Nucleus accumbens (tissue), 56 donors: ENCODE measurements around the gene OR8B8.
A peak's percentile ranks its signal among the peaks of the same experiment; 100 is the strongest.
"Not testable (repeated sequence)": the region's sequence is repeated elsewhere in the genome, so short reads cannot be mapped to it uniquely, and the experiment has no call there.

Experiments used
- DNase-seq, 56 donors: peaks; one replicate each; lab custom pipeline; 2025; lab: John Stamatoyannopoulos, UW

Gene OR8B8

GRCh38 chr11:124442847-124443246 lies 2.6 kb downstream of the OR8B8 start:
- DNase-seq: no peak

DNA sequence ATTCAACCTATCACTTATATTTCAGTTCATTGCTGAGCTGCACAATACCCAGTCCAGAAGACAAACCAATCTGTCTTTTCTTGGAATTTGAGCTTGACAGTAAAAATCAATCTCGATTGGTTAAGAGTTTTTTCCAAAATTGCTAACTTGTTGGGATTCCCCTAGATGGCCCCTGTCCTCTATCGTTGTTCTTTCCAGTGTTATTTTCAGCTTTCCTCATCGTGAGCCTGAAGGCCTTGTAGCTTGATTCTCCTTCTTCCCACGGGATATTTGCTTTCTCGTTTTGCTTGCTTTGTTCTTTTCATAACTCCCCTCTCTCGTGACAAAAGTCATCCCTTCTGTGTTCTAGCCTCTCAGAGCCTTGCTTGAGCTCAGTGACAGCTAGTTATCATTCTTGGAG lies 3.1 kb downstream of the OR8B8 start:
- no peak for DNase-seq

DNA sequence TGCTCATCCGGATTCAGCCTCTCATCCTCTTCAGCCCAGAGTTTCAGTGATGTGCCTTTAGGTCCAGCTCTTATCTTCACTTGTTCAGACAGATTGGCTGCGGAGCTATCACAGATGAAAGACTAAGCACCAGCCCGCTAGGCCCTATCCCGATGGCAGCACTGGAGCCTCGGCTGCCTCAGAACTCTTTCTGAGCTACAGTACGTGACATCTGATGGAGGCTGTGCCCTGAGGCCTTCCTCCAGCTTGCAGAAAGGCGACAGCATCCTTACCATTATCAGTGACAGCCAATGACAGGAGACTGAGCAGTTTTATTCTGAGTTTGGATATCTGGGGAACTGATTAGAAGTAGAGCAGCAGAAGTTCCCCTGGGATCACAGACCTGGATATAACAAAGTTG lies 4.0 kb downstream of the OR8B8 start:
- no peak for DNase-seq

GRCh38 chr11:124441081-124441480 lies 4.4 kb downstream of the OR8B8 start:
- DNase-seq: no peak

GRCh38 chr11:124440608-124441007 lies 4.9 kb downstream of the OR8B8 start:
- no peak for DNase-seq

- DNase-seq: no peak
These were observed 10.8 kb downstream of the OR8B8 start for GRCh38 chr11:124434699-124435098.

DNA sequence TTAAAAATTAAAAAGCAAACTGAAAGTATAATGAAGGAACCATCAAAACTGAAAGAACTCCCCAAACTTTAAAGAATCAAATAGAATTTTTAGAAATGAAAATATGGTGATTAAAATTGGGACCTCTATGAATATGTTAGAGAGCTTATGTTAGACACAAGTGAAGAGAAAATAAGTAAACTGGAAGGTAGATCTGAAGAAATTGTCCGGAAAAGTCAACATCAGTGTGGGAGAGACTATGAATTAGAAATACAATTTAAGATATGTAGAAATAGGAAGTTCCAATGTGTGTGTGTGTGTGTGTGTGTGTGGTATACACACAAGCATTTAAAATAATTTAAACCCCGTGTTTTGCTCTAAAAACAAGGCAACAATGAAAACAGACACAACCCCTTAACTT lies 15.9 kb downstream of the OR8B8 start:
- no peak for DNase-seq

- no peak for DNase-seq
These were observed 21.0 kb downstream of the OR8B8 start, which contains the start of gene OR8B4 for GRCh38 chr11:124424384-124424921. Gene OR8B4, minus strand, starts transcription at chr11:124424871. Its CDS starts 0 bp downstream, at chr11:124424871.

GRCh38 chr11:124421043-124421442 lies 24.5 kb downstream of the OR8B8 start:
- DNase-seq: no peak

DNA sequence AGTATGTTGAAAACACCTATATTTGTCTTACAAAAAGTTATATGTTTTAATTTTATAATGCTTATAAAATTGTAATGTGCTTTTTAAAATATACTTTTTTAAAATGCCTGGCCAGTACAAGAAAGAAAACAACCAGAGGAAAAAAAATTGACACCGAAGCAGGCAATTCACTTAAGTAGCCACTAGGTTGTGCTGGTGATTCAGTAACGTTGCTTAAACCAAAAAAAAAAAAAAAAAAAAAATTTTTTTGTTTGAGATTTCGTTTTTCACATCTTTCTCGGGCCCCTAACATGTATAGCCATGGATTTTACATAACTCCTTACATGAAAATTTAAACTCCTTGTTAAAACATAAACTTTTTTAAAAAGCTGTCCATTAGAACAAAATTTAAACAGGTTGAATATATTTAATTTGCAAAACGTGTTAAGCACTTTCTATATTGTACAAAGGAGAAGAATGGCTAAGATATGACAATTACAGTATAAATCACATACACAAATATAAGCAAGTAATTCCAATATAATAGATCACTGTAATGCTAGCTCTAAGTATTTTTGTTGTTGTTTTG lies 30.1 kb downstream of the OR8B8 start:
- DNase-seq: no peak

- DNase-seq: no peak
These were observed 35.6 kb downstream of the OR8B8 start for GRCh38 chr11:124409906-124410305.

DNA sequence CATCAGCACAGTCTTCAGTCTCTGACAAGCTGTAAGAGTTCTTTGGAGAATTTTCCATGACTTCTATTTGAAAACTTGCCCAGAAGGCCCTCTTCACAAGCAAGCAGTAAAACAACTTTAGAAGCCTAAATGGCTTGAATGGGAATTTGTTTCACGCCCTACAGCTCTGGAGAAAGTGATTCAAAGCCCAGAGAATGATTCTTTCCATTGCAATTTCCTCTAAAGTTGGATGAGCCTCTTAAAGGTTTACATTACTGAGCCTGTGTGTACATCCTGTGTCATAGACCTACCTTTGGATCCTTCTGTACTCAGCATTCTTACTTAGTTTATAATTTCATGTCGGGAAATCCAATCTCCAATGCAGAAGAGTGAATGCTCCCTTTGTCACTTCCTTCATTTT lies 39.9 kb downstream of the OR8B8 start:
- no peak for DNase-seq

GRCh38 chr11:124403186-124403585 lies 42.3 kb downstream of the OR8B8 start:
- DNase-seq: not testable (repeated sequence)

DNA sequence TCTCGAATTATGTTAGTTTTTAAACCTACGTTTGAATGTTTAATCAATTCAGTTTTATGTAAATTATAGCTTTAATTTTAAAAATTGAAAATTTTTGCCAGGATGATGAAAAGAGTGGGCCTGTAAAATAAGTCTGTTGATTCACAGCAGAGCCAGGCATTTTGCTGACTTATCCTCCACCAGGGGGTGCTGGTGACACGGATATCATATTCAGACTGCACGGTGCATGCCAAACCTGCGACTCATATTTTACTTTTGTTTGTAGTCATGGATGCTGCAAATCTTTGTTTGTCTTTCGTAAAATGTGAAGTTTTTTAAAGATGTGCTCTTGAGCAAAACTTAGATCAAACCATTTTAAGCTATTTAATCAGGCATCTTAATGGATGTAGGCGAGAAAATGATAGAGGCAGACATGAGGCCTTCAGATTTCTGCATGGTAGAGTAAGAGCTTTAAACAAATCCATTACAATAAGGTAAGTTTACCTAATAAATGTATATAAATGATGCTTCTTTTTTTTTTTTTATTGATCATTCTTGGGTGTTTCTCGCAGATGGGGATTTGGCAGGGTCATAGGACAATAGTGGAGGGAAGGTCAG lies 43.1 kb downstream of the OR8B8 start:
- DNase-seq: peak in 35 of 56 donors; percentile 1 to 82 (median 24)

DNA sequence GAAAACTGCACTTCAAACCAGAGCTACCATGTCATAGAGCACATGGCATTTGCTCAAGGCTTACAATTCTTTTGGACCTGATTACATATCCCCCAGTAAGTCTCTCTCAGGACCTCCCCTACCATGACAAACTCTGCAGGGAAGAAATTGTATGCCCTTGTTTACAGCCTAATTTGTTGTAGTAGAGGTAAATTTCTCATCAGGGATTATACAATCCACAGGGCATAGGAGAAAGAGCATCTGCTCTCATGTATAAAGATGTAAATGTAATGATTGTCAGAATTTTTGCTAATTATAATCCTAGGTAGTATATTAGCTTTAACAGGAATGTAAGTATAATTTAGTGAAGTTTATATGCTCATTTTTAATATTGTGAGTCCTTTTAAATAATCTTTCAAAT lies 46.6 kb downstream of the OR8B8 start, which contains the start of gene OR8B3:
Gene OR8B3, minus strand, starts transcription at position 101 of the 400 bp plus-strand sequence. CDS start 1,673 bp downstream, outside the sequence.
- no peak for DNase-seq

DNA sequence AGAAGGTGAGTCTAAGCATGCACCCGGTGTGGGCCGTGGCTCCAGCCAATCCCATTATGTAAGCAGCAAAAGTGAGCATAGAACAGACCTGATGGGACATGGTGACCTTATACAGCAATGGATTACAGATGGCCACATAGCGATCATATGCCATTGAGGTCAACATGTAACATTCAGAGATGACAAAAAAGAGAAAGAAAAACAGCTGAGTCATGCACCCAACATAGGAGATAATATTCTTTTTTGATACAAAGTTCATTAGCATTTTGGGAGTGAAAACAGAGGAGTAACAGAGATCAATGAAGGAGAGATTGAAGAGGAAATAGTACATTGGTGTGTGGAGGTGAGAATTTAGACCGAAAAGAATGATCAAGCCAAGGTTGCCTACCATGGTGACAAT lies 48.6 kb downstream of the OR8B8 start:
- DNase-seq: not testable (repeated sequence)

DNA sequence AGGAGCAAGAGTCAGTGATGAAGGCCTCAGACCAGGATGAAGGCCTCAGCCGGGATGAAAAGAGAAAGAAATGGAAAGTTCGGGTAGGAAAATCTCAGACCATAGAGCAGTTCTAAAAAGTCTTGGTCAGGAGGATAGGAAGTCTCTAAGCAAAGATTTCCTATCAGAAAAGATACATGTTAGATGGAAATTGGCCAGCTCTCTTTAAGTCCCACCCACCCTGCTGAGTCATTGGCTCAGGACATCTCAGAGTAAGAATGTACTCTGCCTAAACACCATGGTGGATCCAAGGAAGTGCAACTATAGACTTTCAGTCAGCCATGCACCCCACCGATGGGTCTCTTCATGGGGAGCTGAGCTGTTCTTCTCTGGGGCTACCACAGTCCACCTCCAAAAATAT lies 51.1 kb downstream of the OR8B8 start:
- no peak for DNase-seq
